HG03139 (cell line): ENCODE data around the gene AAR2.

Source experiments
- ATAC-seq: cut with Tn5 transposase; IDR thresholded peaks from one replicate; pipeline ENCODE4 v1.9.1; 2021; ENCODE audit not compliant: unreplicated experiment

Gene AAR2

GRCh38 chr20:36217226-36217625, 19.1 kb upstream of the AAR2 start:
- no peak for ATAC-seq

GRCh38 chr20:36218380-36219064, 17.8 kb upstream of the AAR2 start:
- no peak for ATAC-seq

GRCh38 chr20:36219671-36220220, 16.5 kb upstream of the AAR2 start:
- no peak for ATAC-seq

- no peak for ATAC-seq
Measured at GRCh38 chr20:36225666-36226065, 10.6 kb upstream of the AAR2 start.

GRCh38 chr20:36228770-36229169, 7.5 kb upstream of the AAR2 start:
- ATAC-seq, result no peak

GRCh38 chr20:36230019-36230418, 6.3 kb upstream of the AAR2 start:
- ATAC-seq, result no peak

GRCh38 chr20:36231331-36231730, 4.9 kb upstream of the AAR2 start:
- no peak for ATAC-seq

GRCh38 chr20:36234771-36235320, 1.4 kb upstream of the AAR2 start:
- no peak for ATAC-seq

- no peak for ATAC-seq
Measured at GRCh38 chr20:36236786-36237121, 476 bp downstream of the AAR2 start.

GRCh38 chr20:36237477-36237876, 1.2 kb downstream of the AAR2 start:
- no peak for ATAC-seq

GRCh38 chr20:36238153-36238552, 1.9 kb downstream of the AAR2 start:
- ATAC-seq, result no peak

- ATAC-seq, result no peak
Measured at GRCh38 chr20:36238760-36239159, 2.5 kb downstream of the AAR2 start.

GRCh38 chr20:36240076-36240475, 3.8 kb downstream of the AAR2 start:
- ATAC-seq, result no peak

GRCh38 chr20:36241678-36242077, 5.4 kb downstream of the AAR2 start:
- ATAC-seq, result no peak

- no peak for ATAC-seq
Measured at GRCh38 chr20:36243726-36244125, 7.4 kb downstream of the AAR2 start.

GRCh38 chr20:36246401-36246800, 10.1 kb downstream of the AAR2 start:
- no peak for ATAC-seq

- ATAC-seq, result no peak
Measured at GRCh38 chr20:36248836-36249235, 12.6 kb downstream of the AAR2 start.

- no peak for ATAC-seq
Measured at GRCh38 chr20:36249450-36249849, 13.2 kb downstream of the AAR2 start.

GRCh38 chr20:36251426-36251825, 15.1 kb downstream of the AAR2 start:
- ATAC-seq, result no peak

GRCh38 chr20:36252511-36252910, 16.2 kb downstream of the AAR2 start:
- ATAC-seq, result no peak

GRCh38 chr20:36253036-36253435, 16.8 kb downstream of the AAR2 start:
- ATAC-seq, result no peak

- no peak for ATAC-seq
Measured at GRCh38 chr20:36254076-36254475, 17.8 kb downstream of the AAR2 start.

GRCh38 chr20:36255445-36255844, 19.2 kb downstream of the AAR2 start:
- no peak for ATAC-seq
